HepG2 (cell line): ENCODE data around the gene NRSN2. TPM values are rescaled to one million over a fixed set of nuclear protein-coding genes. Genes with fewer than 3 reads are reported as not detected.

ENCODE experiments used
- AGO1 ChIP-seq: fragments of 200-400 bp; formaldehyde crosslinking; IDR thresholded peaks from 2 replicates; pipeline ENCODE4 v1.6.1; 2017; ENCODE audit warnings: mild to moderate bottlenecking, low read depth, low read length, moderate library complexity; ENCODE audit not compliant: poor library complexity, severe bottlenecking
- GRHL1 ChIP-seq: sonication (generic); formaldehyde crosslinking; conservative IDR thresholded peaks from 2 replicates; pipeline ENCODE4 v1.8.0; 2022; ENCODE audit warnings: missing genetic modification reagents
- HNF4A ChIP-seq: sonication (generic); formaldehyde crosslinking; IDR thresholded peaks from 2 replicates; pipeline ENCODE4 v1.4.0; 2020; ENCODE audit warnings: missing genetic modification reagents
- HNRNPH1 ChIP-seq: fragments of 200-400 bp; formaldehyde crosslinking; optimal IDR thresholded peaks from 2 replicates; pipeline ENCODE3; 2017; ENCODE audit warnings: mild to moderate bottlenecking, low read depth, low read length
- KDM1A ChIP-seq: IDR thresholded peaks from 2 replicates; pipeline ENCODE4 v1.6.1; 2016; ENCODE audit warnings: missing compliant biosample characterization
- MLLT10 ChIP-seq: sonication (generic); formaldehyde crosslinking; IDR thresholded peaks from 2 replicates; pipeline ENCODE4 v1.4.0; 2020; ENCODE audit warnings: missing genetic modification reagents
- MTA1 ChIP-seq: sonication (generic); formaldehyde crosslinking; IDR thresholded peaks from 2 replicates; pipeline ENCODE4 v1.4.0; 2020; ENCODE audit warnings: missing genetic modification reagents, mild to moderate bottlenecking, borderline replicate concordance
- MTERF4 ChIP-seq: sonication (generic); formaldehyde crosslinking; IDR thresholded peaks from 2 replicates; pipeline ENCODE4 v1.8.0; 2023; ENCODE audit warnings: mild to moderate bottlenecking, missing genetic modification reagents
- NFKBIZ ChIP-seq: IDR thresholded peaks from 2 replicates; pipeline ENCODE4 v1.6.1; 2018; ENCODE audit warnings: missing genetic modification reagents, missing compliant biosample characterization
- RBM22 ChIP-seq: fragments of 200-400 bp; formaldehyde crosslinking; optimal IDR thresholded peaks from 2 replicates; pipeline ENCODE3; 2017; ENCODE audit warnings: mild to moderate bottlenecking, low read length, moderate library complexity
- RNF2 ChIP-seq: fragments of 450-650 bp; conservative IDR thresholded peaks from 2 replicates; pipeline ENCODE4 v1.6.1; 2016; ENCODE audit warnings: low read depth
- SAP130 ChIP-seq: IDR thresholded peaks from 2 replicates; pipeline ENCODE4 v1.6.1; 2016; ENCODE audit warnings: low read depth
- SIN3B ChIP-seq: fragments of 150-350 bp; IDR thresholded peaks from 2 replicates; pipeline ENCODE4 v1.6.1; 2014; ENCODE audit warnings: low read length
- SMC3 ChIP-seq: IDR thresholded peaks from 2 replicates; pipeline ENCODE4 v1.6.1; 2011; ENCODE audit warnings: low read length, improper control_type of control experiment
- STAG1 ChIP-seq: sonication (generic); formaldehyde crosslinking; IDR thresholded peaks from 2 replicates; pipeline ENCODE4 v1.4.0; 2020; ENCODE audit warnings: missing genetic modification reagents
- TBP ChIP-seq: sonication (generic); formaldehyde crosslinking; IDR thresholded peaks from 2 replicates; pipeline ENCODE4 v1.5.0; 2020; ENCODE audit warnings: missing genetic modification reagents
- THAP7 ChIP-seq: sonication (generic); formaldehyde crosslinking; IDR thresholded peaks from 2 replicates; pipeline ENCODE4 v1.8.1; 2023; ENCODE audit warnings: mild to moderate bottlenecking, missing genetic modification reagents
- ZBTB1 ChIP-seq: sonication (generic); formaldehyde crosslinking; IDR thresholded peaks from 2 replicates; pipeline ENCODE4 v1.4.0; 2020; ENCODE audit warnings: missing genetic modification reagents, borderline replicate concordance
- ZBTB34 ChIP-seq: sonication (generic); formaldehyde crosslinking; IDR thresholded peaks from 2 replicates; pipeline ENCODE4 v1.8.0; 2022; ENCODE audit warnings: mild to moderate bottlenecking, missing genetic modification reagents
- ZFP82 ChIP-seq: sonication (generic); formaldehyde crosslinking; IDR thresholded peaks from 2 replicates; pipeline ENCODE4 v1.5.1; 2020; ENCODE audit warnings: mild to moderate bottlenecking, missing genetic modification reagents, borderline replicate concordance
- ZNF431 ChIP-seq: sonication (generic); formaldehyde crosslinking; IDR thresholded peaks from 2 replicates; pipeline ENCODE4 v1.9.0; 2022; ENCODE audit warnings: missing genetic modification reagents, low read depth, mild to moderate bottlenecking, borderline replicate concordance
- ZNF451 ChIP-seq: sonication (generic); formaldehyde crosslinking; IDR thresholded peaks from 2 replicates; pipeline ENCODE4 v1.5.0; 2020; ENCODE audit warnings: mild to moderate bottlenecking, missing genetic modification reagents
- ZNF709 ChIP-seq: sonication (generic); formaldehyde crosslinking; IDR thresholded peaks from 2 replicates; pipeline ENCODE4 v1.5.0; 2020; ENCODE audit warnings: mild to moderate bottlenecking, missing genetic modification reagents
- ZNF800 ChIP-seq: sonication (generic); formaldehyde crosslinking; IDR thresholded peaks from 2 replicates; pipeline ENCODE4 v1.4.0; 2020; ENCODE audit warnings: missing genetic modification reagents
- polyA plus RNA-seq, 8 experiments: library from polyadenylated mRNA; depleted of rRNA in 3 of 8; stranded (reverse) in 7 of 8; unstranded in 1 of 8; fragments of >200 nt; fragmentation: Illumina TruSeq in 4 of 8; extraction: Trizol in 4 of 8; gene quantifications; 2 replicates each; pipeline versions ENCODE4 v1.2.1 to v1.2.3, GENCODE V29; 2011 to 2016; ENCODE audit warnings: low read depth in 4 of 8, missing spikeins in 1 of 8, mixed read lengths in 1 of 8; ENCODE audit not compliant: insufficient read depth in 1 of 8
- total RNA-seq, 5 experiments: library from RNA; depleted of rRNA; stranded (reverse); fragments of >200 nt; fragmentation: Illumina TruSeq; extraction: Trizol; gene quantifications; 2 replicates each; pipeline ENCODE4 v1.2.3, GENCODE V29; 2016; ENCODE audit warnings: low read depth in 1 of 5

Gene NRSN2
- total and polyA plus RNA-seq, 2 of the 13 experiments (the other 11 are each of a cell fraction or from before 2014, with no cell fraction given), result 32.3 to 49.4 TPM

- TF ChIP-seq MTERF4 (CRISPR knock-in tag), result no peak; the same call in none of the 2 replicates
- peak; percentile 47 for TF ChIP-seq RBM22
- TF ChIP-seq HNRNPH1, result no peak
- TF ChIP-seq SMC3, result peak; percentile 62
- peak; percentile 98 for TF ChIP-seq KDM1A (CRISPR knock-in tag)
- TF ChIP-seq TBP (CRISPR knock-in tag), result no peak
- TF ChIP-seq THAP7, result peak; percentile 48
- TF ChIP-seq ZBTB34 (CRISPR knock-in tag), result peak; percentile 97
- TF ChIP-seq STAG1 (CRISPR knock-in tag), result peak; percentile 48
- TF ChIP-seq ZNF451 (CRISPR knock-in tag), result no peak; the same call in 1 of the 2 replicates
- peak; percentile 96 for TF ChIP-seq MTA1 (CRISPR knock-in tag)
- no peak for TF ChIP-seq MLLT10 (CRISPR knock-in tag)
- TF ChIP-seq NFKBIZ (CRISPR knock-in tag), result peak; percentile 95
- no peak for TF ChIP-seq ZBTB1 (CRISPR knock-in tag)
- TF ChIP-seq ZNF800 (CRISPR knock-in tag), result no peak; the same call in 1 of the 2 replicates
- TF ChIP-seq HNF4A (CRISPR knock-in tag), result peak; percentile 100
- TF ChIP-seq SIN3B, result no peak
- TF ChIP-seq SAP130 (CRISPR knock-in tag), result peak; percentile 95
- TF ChIP-seq ZNF431 (CRISPR knock-in tag), result peak; percentile 73
- TF ChIP-seq AGO1, result peak; percentile 90
- no peak for TF ChIP-seq ZFP82 (CRISPR knock-in tag)
- no peak; the same call in 1 of the 2 replicates for TF ChIP-seq ZNF709 (CRISPR knock-in tag)
- TF ChIP-seq GRHL1 (CRISPR knock-in tag), result no peak
- TF ChIP-seq RNF2, result no peak; the same call in 1 of the 2 replicates
Observed at GRCh38 chr20:396619-397431, 49.9 kb downstream of the NRSN2 start (continued).
